Measurements from ENCODE around the gene ZSCAN20. TPM values are rescaled to one million over a fixed set of nuclear protein-coding genes. Genes with fewer than 3 reads are reported as not detected.
A peak's percentile ranks its signal among the peaks of the same experiment; 100 is the strongest.

Gene ZSCAN20
- 1 to 10 TPM; 2.2 to 5.6 (median 4.8) TPM for total RNA-seq

DNA sequence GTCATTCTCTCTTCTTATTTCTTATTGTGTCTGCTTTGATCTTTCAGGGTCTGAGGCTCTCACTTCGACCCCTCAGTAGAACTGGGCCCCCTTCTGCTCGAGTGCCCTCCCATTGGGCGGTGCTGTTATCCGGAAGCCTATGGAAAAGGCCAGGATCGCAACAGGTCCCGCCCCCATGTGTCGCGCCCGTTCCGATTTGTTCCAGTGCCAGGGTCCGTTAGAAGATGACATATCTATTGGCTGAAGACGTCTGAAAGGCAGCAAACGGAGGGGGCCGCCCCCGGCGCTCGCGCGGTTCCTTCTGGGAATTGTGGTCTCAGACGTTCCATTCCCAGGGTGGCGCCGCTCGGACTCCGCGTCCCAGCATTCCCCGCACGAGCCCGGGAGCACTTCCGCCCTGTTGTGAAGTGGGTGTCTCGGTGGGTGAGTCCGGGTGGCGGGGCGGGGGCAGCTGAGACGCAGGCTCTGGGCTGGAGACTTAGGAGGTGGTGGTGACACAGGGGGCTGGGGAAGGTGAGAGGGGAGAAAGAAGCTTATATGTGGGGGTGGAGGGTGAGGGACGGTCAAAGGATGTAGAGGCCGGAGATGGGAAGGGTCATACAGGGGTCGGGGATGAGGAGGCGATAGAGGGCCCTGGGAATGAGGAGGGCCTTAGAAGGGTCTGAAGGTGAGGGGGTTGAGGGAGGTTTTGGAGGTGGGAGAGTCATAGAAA, at the start of gene ZSCAN20:
TSS of gene ZSCAN20 (plus strand) at position 377 of the 712 bp plus-strand sequence. CDS start 6,644 bp downstream, outside the sequence.
- TF ChIP-seq POLR2AphosphoS5 (IDR thresholded peaks at IDR 0.05), result peak; percentile 56 to 78
- TF ChIP-seq, protein P1, sequence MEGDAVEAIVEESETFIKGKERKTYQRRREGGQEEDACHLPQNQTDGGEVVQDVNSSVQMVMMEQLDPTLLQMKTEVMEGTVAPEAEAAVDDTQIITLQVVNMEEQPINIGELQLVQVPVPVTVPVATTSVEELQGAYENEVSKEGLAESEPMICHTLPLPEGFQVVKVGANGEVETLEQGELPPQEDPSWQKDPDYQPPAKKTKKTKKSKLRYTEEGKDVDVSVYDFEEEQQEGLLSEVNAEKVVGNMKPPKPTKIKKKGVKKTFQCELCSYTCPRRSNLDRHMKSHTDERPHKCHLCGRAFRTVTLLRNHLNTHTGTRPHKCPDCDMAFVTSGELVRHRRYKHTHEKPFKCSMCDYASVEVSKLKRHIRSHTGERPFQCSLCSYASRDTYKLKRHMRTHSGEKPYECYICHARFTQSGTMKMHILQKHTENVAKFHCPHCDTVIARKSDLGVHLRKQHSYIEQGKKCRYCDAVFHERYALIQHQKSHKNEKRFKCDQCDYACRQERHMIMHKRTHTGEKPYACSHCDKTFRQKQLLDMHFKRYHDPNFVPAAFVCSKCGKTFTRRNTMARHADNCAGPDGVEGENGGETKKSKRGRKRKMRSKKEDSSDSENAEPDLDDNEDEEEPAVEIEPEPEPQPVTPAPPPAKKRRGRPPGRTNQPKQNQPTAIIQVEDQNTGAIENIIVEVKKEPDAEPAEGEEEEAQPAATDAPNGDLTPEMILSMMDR (IDR thresholded peaks at IDR 0.05), result peak in 1 of 6 experiments; percentile 18
- TF ChIP-seq EP300 (IDR thresholded peaks at IDR 0.05), result no peak
- peak in 1 of 4 donors; percentile 45 for TF ChIP-seq POLR2A (IDR thresholded peaks at IDR 0.05)
- H3K9me3 ChIP-seq, result no peaks in the 10 kb centered on the region
- WGBS, 2 donors, result 1 to 2% methylated on average over 17 to 24 of the region's 38 CpGs
- peak; percentile 98 to 99 for DNase-seq
- H3K4me3 ChIP-seq, result peak within 1 kb of the TSS; percentile 58 to 75 (median 66)
- peaks cover 9 to 26% (median 17%) of the 10 kb centered on the region in 4 donors for H3K4me1 ChIP-seq
- H3K36me3 ChIP-seq, result no peaks in the 10 kb centered on the region
- ATAC-seq (ENCODE audit: low FRiP score in 2 of 2), result peak; percentile 97 to 98
- H3K27me3 ChIP-seq, result no peaks in the 10 kb centered on the region
- H3K27ac ChIP-seq, result peak within 1 kb of the TSS; percentile 13 to 82 (median 81)

DNA sequence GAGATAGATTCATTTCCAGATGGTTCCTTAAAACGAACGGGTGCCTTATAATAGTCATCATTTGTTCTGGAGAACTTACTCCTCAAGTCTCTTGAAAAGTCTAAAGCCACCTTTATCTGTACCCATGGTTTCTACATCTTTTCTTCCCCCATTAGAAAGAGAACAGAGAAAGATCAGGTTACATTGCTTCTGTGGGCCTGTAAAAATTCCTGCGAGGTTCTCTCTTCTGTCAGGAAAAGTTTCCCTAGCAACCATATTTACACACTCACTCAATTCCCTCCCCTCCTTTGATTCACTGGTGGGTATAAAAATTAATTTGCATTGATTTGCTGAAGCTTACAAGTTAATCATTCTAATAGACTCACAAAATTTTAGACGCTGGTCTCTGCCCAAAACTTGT, 48.2 kb upstream of the ZSCAN20 start:
- H3K27me3 ChIP-seq, result no peaks in the 10 kb centered on the region
- no peak overlapping the region for H3K27ac ChIP-seq
- no peak overlapping the region for H3K4me3 ChIP-seq
- H3K9me3 ChIP-seq, result no peaks in the 10 kb centered on the region
- H3K4me1 ChIP-seq, result peaks cover 0 to 5% (median under 1%) of the 10 kb centered on the region in 4 donors
- DNase-seq (no peak), ATAC-seq (ENCODE audit: low FRiP score in 2 of 2) (no peak)
- WGBS, 2 donors, result 83 to 87% methylated on average over 4 of the region's 4 CpGs
- no peaks in the 10 kb centered on the region for H3K36me3 ChIP-seq
- TF ChIP-seq POLR2AphosphoS5 (IDR thresholded peaks at IDR 0.05), result no peak
- no peak for TF ChIP-seq POLR2A (IDR thresholded peaks at IDR 0.05)
- TF ChIP-seq, protein P1 (IDR thresholded peaks at IDR 0.05), result no peak
- TF ChIP-seq EP300 (IDR thresholded peaks at IDR 0.05), result no peak

DNA sequence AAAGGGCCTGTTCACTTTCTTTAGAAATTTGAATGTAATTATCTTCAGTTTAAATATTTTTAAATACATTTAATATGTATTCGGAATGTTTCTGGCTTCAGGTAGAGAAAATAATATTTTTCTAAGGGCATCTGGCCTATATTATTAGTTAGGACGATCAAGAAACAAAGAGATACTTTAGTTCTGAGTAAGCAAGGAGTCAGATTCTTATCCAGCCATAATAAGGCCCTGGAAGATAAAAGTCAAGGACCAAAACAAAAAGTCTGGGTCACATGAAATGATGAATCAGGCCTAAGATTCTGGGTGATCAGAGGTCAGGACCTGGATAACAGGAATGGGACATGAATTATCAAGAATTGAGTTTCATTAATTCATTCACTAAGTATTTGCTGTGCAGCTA, 47.8 kb upstream of the ZSCAN20 start:
- Histone ChIP-seq H3K27me3 (no peaks in the 10 kb centered on the region), H3K9me3 (no peaks in the 10 kb centered on the region), H3K36me3 (no peaks in the 10 kb centered on the region), H3K4me3 (no peak overlapping the region), H3K27ac (no peak overlapping the region), H3K4me1 (peaks cover 3 to 9% (median 4%) of the 10 kb centered on the region in 4 donors)
- TF ChIP-seq, protein P1 (IDR thresholded peaks at IDR 0.05), result no peak
- no peak for TF ChIP-seq POLR2A (IDR thresholded peaks at IDR 0.05)
- no peak for TF ChIP-seq POLR2AphosphoS5 (IDR thresholded peaks at IDR 0.05)
- no peak for TF ChIP-seq EP300 (IDR thresholded peaks at IDR 0.05)
- no peak for ATAC-seq (ENCODE audit: low FRiP score in 2 of 2)
- DNase-seq, result no peak
- WGBS, 2 donors, result 87 to 88% methylated on average over 2 of the region's 2 CpGs

DNA sequence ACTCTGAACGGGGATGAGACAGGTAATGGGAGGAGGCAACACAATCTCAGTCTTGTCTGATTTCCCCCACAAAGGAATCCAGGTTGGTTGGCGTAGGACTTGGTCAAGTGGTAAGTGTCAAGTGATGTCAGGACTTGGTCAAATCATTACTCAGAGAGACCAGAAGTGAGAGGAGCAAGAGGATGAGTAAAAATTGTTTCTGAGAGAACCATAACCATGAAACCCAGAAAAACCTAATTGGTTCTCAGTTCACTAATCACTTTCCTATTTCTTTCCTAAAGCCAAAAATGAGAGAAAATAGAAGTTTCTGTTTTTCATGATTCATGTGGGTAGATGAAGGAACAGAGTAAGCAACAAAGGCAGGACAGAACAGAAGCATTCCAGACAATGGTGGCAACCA, 46.5 kb upstream of the ZSCAN20 start:
- ATAC-seq (ENCODE audit: low FRiP score in 2 of 2) (no peak), DNase-seq (no peak)
- 92 to 95% methylated on average over 2 of the region's 2 CpGs for WGBS, 2 donors
- Histone ChIP-seq H3K36me3 (no peaks in the 10 kb centered on the region), H3K4me1 (peaks cover 8 to 17% (median 12%) of the 10 kb centered on the region in 4 donors), H3K9me3 (no peaks in the 10 kb centered on the region), H3K27me3 (peaks cover 0 to 6% (median 0%) of the 10 kb centered on the region in 4 donors), H3K4me3 (no peak overlapping the region), H3K27ac (no peak overlapping the region)
- no peak for TF ChIP-seq POLR2A (IDR thresholded peaks at IDR 0.05)
- no peak for TF ChIP-seq POLR2AphosphoS5 (IDR thresholded peaks at IDR 0.05)
- TF ChIP-seq, protein P1 (IDR thresholded peaks at IDR 0.05), result no peak
